Keratinocyte (primary cell): ENCODE results near the gene RNPS1. TPM values are rescaled to one million over a fixed set of nuclear protein-coding genes. Genes with fewer than 3 reads are reported as not detected.

Source experiments
- DNase-seq: peaks from one replicate; pipeline ENCODE4 v3.0.0-alpha.2; 2011; ENCODE audit warnings: low read depth, missing footprints, low spot score
- FAIRE-seq: peaks from 2 replicates; lab custom pipeline; 2011; peaks lifted over from hg19 to GRCh38; lab: Jason Lieb, UNC
- H2AFZ ChIP-seq: 2 replicates; pipeline ENCODE4 v1.6.0; 2012; ENCODE audit warnings: low read length, control low read depth, inconsistent platforms; ENCODE audit not compliant: control insufficient read depth
- H3K27ac ChIP-seq: 2 replicates; pipeline ENCODE4 v1.5.1; 2011; ENCODE audit warnings: low read length; ENCODE audit not compliant: control insufficient read depth, insufficient read depth
- H3K27me3 ChIP-seq: 3 replicates; pipeline ENCODE4 v1.6.0; 2011; ENCODE audit warnings: low read length; ENCODE audit not compliant: control insufficient read depth, insufficient read depth; ENCODE audit errors: extremely low read depth
- H3K36me3 ChIP-seq, 2 experiments: 2 replicates in 1 of 2; 3 replicates in 1 of 2; pipeline ENCODE4 v1.5.1; 2011; ENCODE audit warnings: low read length in 2 of 2, mild to moderate bottlenecking in 1 of 2; ENCODE audit not compliant: control insufficient read depth in 2 of 2, insufficient read depth in 2 of 2; ENCODE audit errors: extremely low read depth in 1 of 2
- H3K4me1 ChIP-seq: 3 replicates; pipeline ENCODE4 v1.5.1; 2011; ENCODE audit warnings: low read length; ENCODE audit not compliant: control insufficient read depth, insufficient read depth; ENCODE audit errors: extremely low read depth
- H3K4me2 ChIP-seq: 3 replicates; pipeline ENCODE4 v1.6.0; 2011; ENCODE audit warnings: low read depth, low read length; ENCODE audit not compliant: control insufficient read depth, insufficient read depth; ENCODE audit errors: extremely low read depth
- H3K4me3 ChIP-seq, 3 experiments: fragments of 200-600 bp in 1 of 3; sonication (generic) in 1 of 3; 2 replicates in 2 of 3; 3 replicates in 1 of 3; pipeline ENCODE4 v1.5.1; 2011 to 2016; ENCODE audit warnings: low read length in 3 of 3, mild to moderate bottlenecking in 3 of 3, control low read depth in 2 of 3, inconsistent platforms in 1 of 3, low read depth in 1 of 3, mixed read lengths in 1 of 3, mixed run types in 1 of 3, moderate library complexity in 1 of 3; ENCODE audit not compliant: control insufficient read depth in 2 of 3, insufficient read depth in 2 of 3; ENCODE audit errors: extremely low read depth in 1 of 3
- H3K79me2 ChIP-seq: 2 replicates; pipeline ENCODE4 v1.6.0; 2012; ENCODE audit warnings: low read length; ENCODE audit not compliant: control insufficient read depth, insufficient read depth
- H3K9ac ChIP-seq: 3 replicates; pipeline ENCODE4 v1.6.0; 2011; ENCODE audit warnings: low read length; ENCODE audit not compliant: control insufficient read depth, insufficient read depth; ENCODE audit errors: extremely low read depth
- H3K9me1 ChIP-seq: 3 replicates; pipeline ENCODE4 v1.6.0; 2011; ENCODE audit warnings: low read length; ENCODE audit not compliant: control insufficient read depth, insufficient read depth; ENCODE audit errors: extremely low read depth
- H3K9me3 ChIP-seq: 2 replicates; pipeline ENCODE4 v1.5.1; 2012; ENCODE audit warnings: low read depth, low read length; ENCODE audit not compliant: control insufficient read depth
- H4K20me1 ChIP-seq: 3 replicates; pipeline ENCODE4 v1.6.0; 2011; ENCODE audit warnings: low read length; ENCODE audit not compliant: control insufficient read depth, insufficient read depth; ENCODE audit errors: extremely low read depth
- EZH2 ChIP-seq: IDR thresholded peaks from one replicate; pipeline ENCODE4 v1.6.1; 2012; ENCODE audit warnings: inconsistent platforms, mild to moderate bottlenecking, low read length, moderate library complexity
- dilution Hi-C: fragments of 300-500 bp; cut with MboI; formaldehyde crosslinking; loops from one replicate; pipeline ENCODE4 v1.7.0; 2020; ENCODE audit warnings: low sequenced_read_pairs; ENCODE audit not compliant: extremely low pct_ligation_motif_present
- polyA plus RNA-seq, 5 experiments: library from polyadenylated mRNA; depleted of rRNA in 3 of 5; stranded (reverse) in 3 of 5; stranded (forward) in 1 of 5; unstranded in 1 of 5; fragments of >200 nt; gene quantifications; 1 replicate in 1 of 5; 2 replicates in 3 of 5; 3 replicates in 1 of 5; pipeline versions ENCODE4 v1.2.1 to v1.2.3, GENCODE V29; 2011 to 2012; ENCODE audit warnings: missing spikeins in 2 of 5, low read depth in 1 of 5, low replicate concordance in 1 of 5
- TF ChIP-seq, protein P1 (sequence below), 3 experiments: IDR thresholded peaks in 1 of 3; conservative IDR thresholded peaks in 1 of 3; optimal IDR thresholded peaks in 1 of 3; 2 replicates in 2 of 3; 3 replicates in 1 of 3; pipeline versions ENCODE3 to v1.5.1; 2011; ENCODE audit warnings: low read length in 3 of 3, mild to moderate bottlenecking in 3 of 3, moderate library complexity in 2 of 3, control low read depth in 1 of 3, inconsistent platforms in 1 of 3; ENCODE audit not compliant: insufficient read depth in 2 of 3; ENCODE audit errors: extremely low read depth in 1 of 3

The RNPS1 gene
- polyA plus RNA-seq, 1 donor (not counting 4 experiments of a cell fraction or from before 2014, with no cell fraction given), result 89.4 TPM

DNA sequence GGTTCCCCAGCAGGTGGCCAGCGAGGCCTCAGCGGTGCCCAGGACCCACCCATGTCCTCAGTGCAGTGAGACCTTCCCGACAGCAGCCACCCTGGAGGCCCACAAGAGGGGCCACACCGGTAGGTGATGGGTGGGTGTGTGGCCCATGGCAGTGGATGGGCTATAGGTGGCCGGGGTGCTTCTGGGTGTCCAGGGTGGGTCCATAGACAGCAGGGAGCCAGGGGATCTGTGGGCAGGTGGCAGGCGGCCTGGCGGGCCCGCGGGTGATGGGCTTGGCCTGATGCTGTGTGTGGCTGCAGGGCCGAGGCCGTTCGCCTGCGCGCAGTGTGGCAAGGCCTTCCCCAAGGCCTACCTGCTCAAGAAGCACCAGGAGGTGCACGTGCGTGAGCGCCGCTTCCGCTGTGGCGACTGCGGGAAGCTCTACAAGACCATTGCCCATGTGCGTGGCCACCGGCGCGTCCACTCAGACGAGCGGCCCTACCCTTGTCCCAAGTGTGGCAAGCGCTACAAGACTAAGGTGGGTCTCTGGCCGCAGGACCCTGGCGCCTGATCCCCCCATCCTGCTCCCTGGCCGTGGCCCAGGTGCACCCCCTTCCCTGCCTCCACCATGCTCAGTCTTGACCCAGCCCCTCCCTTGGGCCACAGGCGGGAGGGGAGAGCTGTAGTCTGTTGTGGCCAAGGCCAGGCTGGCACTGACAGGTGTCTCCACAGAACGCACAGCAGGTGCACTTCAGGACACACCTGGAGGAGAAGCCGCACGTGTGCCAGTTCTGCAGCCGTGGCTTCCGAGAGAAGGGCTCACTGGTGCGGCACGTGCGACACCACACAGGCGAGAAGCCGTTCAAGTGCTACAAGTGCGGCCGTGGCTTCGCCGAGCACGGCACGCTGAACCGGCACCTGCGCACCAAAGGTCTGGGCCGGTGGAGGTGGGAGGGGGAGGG is 33.8 kb downstream of the RNPS1 start:
- no peak for FAIRE-seq

DNA sequence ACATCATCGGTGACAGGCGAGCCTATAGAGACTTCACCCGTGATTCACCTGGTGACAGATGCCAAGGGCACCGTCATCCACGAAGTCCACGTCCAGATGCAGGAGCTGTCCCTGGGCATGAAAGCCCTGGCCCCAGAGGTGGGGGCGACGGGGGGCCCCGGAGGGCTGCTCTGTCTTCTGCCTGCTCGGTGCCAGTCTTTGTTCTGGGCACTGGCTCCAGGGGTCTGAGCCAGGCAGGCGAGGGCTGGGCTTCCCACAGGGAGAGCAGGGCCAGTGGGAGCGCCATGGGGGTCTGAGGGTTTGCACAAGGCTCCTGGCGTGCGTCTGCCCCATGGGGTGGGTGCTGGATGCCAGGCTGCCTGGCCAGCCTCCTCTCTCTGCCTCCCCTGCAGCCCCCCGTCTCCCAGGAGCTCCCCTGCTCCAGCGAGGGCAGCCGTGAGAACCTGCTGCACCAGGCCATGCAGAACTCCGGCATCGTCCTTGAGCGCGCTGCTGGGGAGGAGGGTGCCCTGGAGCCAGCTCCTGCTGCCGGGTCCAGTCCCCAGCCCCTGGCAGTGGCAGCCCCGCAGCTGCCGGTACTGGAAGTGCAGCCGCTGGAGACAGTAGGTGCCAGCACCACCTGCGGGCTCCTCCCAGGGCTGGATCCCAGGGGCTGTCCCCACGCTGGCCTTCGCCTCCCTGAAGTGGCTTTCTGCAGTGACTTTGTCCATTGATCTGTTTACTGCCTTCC is 34.7 kb downstream of the RNPS1 start:
- H3K4me3 ChIP-seq, result no peak overlapping the region
- peaks cover 6% of the 10 kb centered on the region for H3K79me2 ChIP-seq
- peaks cover 3% of the 10 kb centered on the region for H3K9me1 ChIP-seq
- no peak overlapping the region for H3K4me2 ChIP-seq
- peaks cover 11% of the 10 kb centered on the region for H3K4me1 ChIP-seq
- H4K20me1 ChIP-seq, result peaks cover 10% of the 10 kb centered on the region
- FAIRE-seq, result no peak
- peaks cover 28% of the 10 kb centered on the region for H3K27me3 ChIP-seq
- peaks cover 26 to 50% of the 10 kb centered on the region in 2 experiments for H3K36me3 ChIP-seq
- no peak overlapping the region for H2AFZ ChIP-seq
- TF ChIP-seq, protein P1, sequence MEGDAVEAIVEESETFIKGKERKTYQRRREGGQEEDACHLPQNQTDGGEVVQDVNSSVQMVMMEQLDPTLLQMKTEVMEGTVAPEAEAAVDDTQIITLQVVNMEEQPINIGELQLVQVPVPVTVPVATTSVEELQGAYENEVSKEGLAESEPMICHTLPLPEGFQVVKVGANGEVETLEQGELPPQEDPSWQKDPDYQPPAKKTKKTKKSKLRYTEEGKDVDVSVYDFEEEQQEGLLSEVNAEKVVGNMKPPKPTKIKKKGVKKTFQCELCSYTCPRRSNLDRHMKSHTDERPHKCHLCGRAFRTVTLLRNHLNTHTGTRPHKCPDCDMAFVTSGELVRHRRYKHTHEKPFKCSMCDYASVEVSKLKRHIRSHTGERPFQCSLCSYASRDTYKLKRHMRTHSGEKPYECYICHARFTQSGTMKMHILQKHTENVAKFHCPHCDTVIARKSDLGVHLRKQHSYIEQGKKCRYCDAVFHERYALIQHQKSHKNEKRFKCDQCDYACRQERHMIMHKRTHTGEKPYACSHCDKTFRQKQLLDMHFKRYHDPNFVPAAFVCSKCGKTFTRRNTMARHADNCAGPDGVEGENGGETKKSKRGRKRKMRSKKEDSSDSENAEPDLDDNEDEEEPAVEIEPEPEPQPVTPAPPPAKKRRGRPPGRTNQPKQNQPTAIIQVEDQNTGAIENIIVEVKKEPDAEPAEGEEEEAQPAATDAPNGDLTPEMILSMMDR (optimal IDR thresholded peaks at IDR 0.05 in 1 of 3, IDR thresholded peaks at IDR 0.05 in 1 of 3, conservative IDR thresholded peaks at IDR 0.05 in 1 of 3; ENCODE audit: extremely low read depth in 1 of 3, insufficient read depth in 2 of 3, low read length in 3 of 3), result no peak
- TF ChIP-seq EZH2, result no peak
- H3K27ac ChIP-seq, result no peak overlapping the region
- no peak for DNase-seq
- H3K9ac ChIP-seq, result no peak overlapping the region
- no peaks in the 10 kb centered on the region for H3K9me3 ChIP-seq
- dilution Hi-C loops, result no loop called here

More for the DNA sequence above, 33.8 kb downstream of the RNPS1 start:
- H3K27me3 ChIP-seq, result peaks cover 32% of the 10 kb centered on the region
- peaks cover 11% of the 10 kb centered on the region for H3K4me1 ChIP-seq
- H3K9me3 ChIP-seq, result no peaks in the 10 kb centered on the region
- no peaks in the 10 kb centered on the region for H3K79me2 ChIP-seq
- no peak overlapping the region for H3K4me3 ChIP-seq
- H4K20me1 ChIP-seq, result peaks cover 10% of the 10 kb centered on the region
- DNase-seq, result no peak
- no peak overlapping the region for H3K4me2 ChIP-seq
- H2AFZ ChIP-seq, result no peak overlapping the region
- H3K27ac ChIP-seq, result no peak overlapping the region
- H3K9me1 ChIP-seq, result peaks cover 3% of the 10 kb centered on the region
- no peak for TF ChIP-seq EZH2
- TF ChIP-seq, protein P1 (optimal IDR thresholded peaks at IDR 0.05 in 1 of 3, IDR thresholded peaks at IDR 0.05 in 1 of 3, conservative IDR thresholded peaks at IDR 0.05 in 1 of 3; ENCODE audit: extremely low read depth in 1 of 3, insufficient read depth in 2 of 3, low read length in 3 of 3), result no peak
- H3K36me3 ChIP-seq, result peaks cover 21 to 41% of the 10 kb centered on the region in 2 experiments
- no peak overlapping the region for H3K9ac ChIP-seq
- dilution Hi-C loops, result no loop called here
